DMS153 (cell line): Measurements from ENCODE around the gene CDK11A.
"Not testable (repeated sequence)": the region's sequence is repeated elsewhere in the genome, so short reads cannot be mapped to it uniquely, and the experiment has no call there.

Experiments
- DNase-seq: peaks from one replicate; lab custom pipeline; 2025; lab: John Stamatoyannopoulos, UW

CDK11A gene

GRCh38 chr1:1754051-1754815, 30.1 kb upstream of the CDK11A start:
- DNase-seq = no peak

- no peak for DNase-seq
Observed at GRCh38 chr1:1753607-1754005, 29.4 kb upstream of the CDK11A start.

GRCh38 chr1:1752636-1753606, 28.8 kb upstream of the CDK11A start:
- no peak for DNase-seq

- DNase-seq = no peak
Observed at GRCh38 chr1:1752190-1752589, 28.0 kb upstream of the CDK11A start.

- not testable (repeated sequence) for DNase-seq
Observed at GRCh38 chr1:1749941-1750340, 25.8 kb upstream of the CDK11A start.

- DNase-seq = peak; percentile 17
Observed at GRCh38 chr1:1748686-1749321, 24.6 kb upstream of the CDK11A start.

GRCh38 chr1:1746566-1746909, 22.4 kb upstream of the CDK11A start:
- not testable (repeated sequence) for DNase-seq

GRCh38 chr1:1745651-1746565, 21.8 kb upstream of the CDK11A start:
- DNase-seq = peak; percentile 34

- DNase-seq = not testable (repeated sequence)
Observed at GRCh38 chr1:1742529-1742928, 18.4 kb upstream of the CDK11A start.

GRCh38 chr1:1741013-1741412, 16.9 kb upstream of the CDK11A start:
- not testable (repeated sequence) for DNase-seq

GRCh38 chr1:1738799-1739337, 14.7 kb upstream of the CDK11A start:
- DNase-seq = not testable (repeated sequence)

GRCh38 chr1:1737675-1738590, 13.8 kb upstream of the CDK11A start:
- DNase-seq = not testable (repeated sequence)

- DNase-seq = no peak
Observed at GRCh38 chr1:1732381-1732780, 8.2 kb upstream of the CDK11A start.

- DNase-seq = no peak
Observed at GRCh38 chr1:1730870-1731269, 6.7 kb upstream of the CDK11A start.

GRCh38 chr1:1730230-1730629, 6.1 kb upstream of the CDK11A start:
- not testable (repeated sequence) for DNase-seq

- DNase-seq = not testable (repeated sequence)
Observed at GRCh38 chr1:1729116-1729816, 5.1 kb upstream of the CDK11A start.

- not testable (repeated sequence) for DNase-seq
Observed at GRCh38 chr1:1728308-1729005, 4.3 kb upstream of the CDK11A start.

GRCh38 chr1:1727131-1727651, 3.0 kb upstream of the CDK11A start:
- DNase-seq = not testable (repeated sequence)
